ENCODE measurements around the gene KIF2A. TPM values are rescaled to one million over a fixed set of nuclear protein-coding genes. Genes with fewer than 3 reads are reported as not detected.
A peak's percentile ranks its signal among the peaks of the same experiment; 100 is the strongest.

KIF2A gene
- total and polyA plus RNA-seq, 9 of the 15 experiments (the other 6 are each of a cell fraction or from before 2014, with no cell fraction given) = 42.6 to 126 (median 77.6) TPM

GRCh38 chr5:62305715-62306322 is at the start of gene KIF2A (continued):
- TF ChIP-seq TEAD1 (CRISPR knock-in tag; IDR thresholded peaks at IDR 0.05) (peak; percentile 36 to 66; a peak in 2 of 4 replicates), NR1H2 (CRISPR knock-in tag; IDR thresholded peaks at IDR 0.05) (no peak), MGA (IDR thresholded peaks at IDR 0.05) (peak; percentile 99), ARID3B (CRISPR knock-in tag; IDR thresholded peaks at IDR 0.05; ENCODE audit: borderline replicate concordance) (no peak), ZNF280A (IDR thresholded peaks at IDR 0.05; ENCODE audit: low read depth, partially characterized antibody) (no peak), ZNF217 (CRISPR knock-in tag; IDR thresholded peaks at IDR 0.05) (no peak), SRF (CRISPR knock-in tag; IDR thresholded peaks at IDR 0.05) (no peak), ZNF398 (CRISPR knock-in tag; IDR thresholded peaks at IDR 0.05) (no peak)
